ENCODE results near the gene CABCOCO1. TPM values are rescaled to one million over a fixed set of nuclear protein-coding genes. Genes with fewer than 3 reads are reported as not detected.

Gene CABCOCO1
- polyA plus RNA-seq, 1 of the 3 experiments (the other 2 are of a cell fraction) = 0.71 TPM

GRCh38 chr10:61812920-61813319, 150.2 kb downstream of the CABCOCO1 start:
- no peak overlapping the region for H2AFZ ChIP-seq (ENCODE audit: low read depth)
- H3K36me3 ChIP-seq (replicated peaks in 1 of 2; ENCODE audit: control insufficient read depth in 1 of 2, insufficient read depth in 2 of 2, low read length in 1 of 2) = no peaks in the 10 kb centered on the region
- TF ChIP-seq ZBTB33 (IDR thresholded peaks at IDR 0.05; ENCODE audit: borderline replicate concordance, low read depth) (no peak), RCOR1 (IDR thresholded peaks at IDR 0.05; ENCODE audit: low read length) (no peak), ELF1 (IDR thresholded peaks at IDR 0.05) (no peak), GATA2 (CRISPR knock-in tag; IDR thresholded peaks at IDR 0.05) (no peak), EP300 (IDR thresholded peaks at IDR 0.05; ENCODE audit: borderline replicate concordance in 1 of 2, low read depth in 1 of 2, low read length in 1 of 2) (no peak), TAF1 (IDR thresholded peaks at IDR 0.05; ENCODE audit: borderline replicate concordance, low read depth, low read length) (no peak)
- TF ChIP-seq, protein P1, sequence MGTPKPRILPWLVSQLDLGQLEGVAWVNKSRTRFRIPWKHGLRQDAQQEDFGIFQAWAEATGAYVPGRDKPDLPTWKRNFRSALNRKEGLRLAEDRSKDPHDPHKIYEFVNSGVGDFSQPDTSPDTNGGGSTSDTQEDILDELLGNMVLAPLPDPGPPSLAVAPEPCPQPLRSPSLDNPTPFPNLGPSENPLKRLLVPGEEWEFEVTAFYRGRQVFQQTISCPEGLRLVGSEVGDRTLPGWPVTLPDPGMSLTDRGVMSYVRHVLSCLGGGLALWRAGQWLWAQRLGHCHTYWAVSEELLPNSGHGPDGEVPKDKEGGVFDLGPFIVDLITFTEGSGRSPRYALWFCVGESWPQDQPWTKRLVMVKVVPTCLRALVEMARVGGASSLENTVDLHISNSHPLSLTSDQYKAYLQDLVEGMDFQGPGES (IDR thresholded peaks at IDR 0.05; ENCODE audit: low read depth, low read length) = no peak
- H3K4me2 ChIP-seq = no peak overlapping the region
- H3K79me2 ChIP-seq (ENCODE audit: insufficient read depth) = no peaks in the 10 kb centered on the region
- WGBS (ENCODE audit: low lambda C conversion rate) = 63% methylated on average over 3 of the region's 3 CpGs
- H3K9ac ChIP-seq = no peak overlapping the region
- H3K4me3 ChIP-seq (ENCODE audit: low read depth in 2 of 2, low read length in 1 of 2) = no peak overlapping the region
- no peaks in the 10 kb centered on the region for H4K20me1 ChIP-seq (ENCODE audit: insufficient read depth)
- H3K27ac ChIP-seq (ENCODE audit: low read depth in 2 of 2, low read length in 1 of 2) = no peak overlapping the region
- H3F3A ChIP-seq (replicated peaks; ENCODE audit: insufficient read depth) = no peaks in the 10 kb centered on the region
- H3K27me3 ChIP-seq (ENCODE audit: insufficient read depth) = no peaks in the 10 kb centered on the region
- H3K9me2 ChIP-seq = no peaks in the 10 kb centered on the region
- ChIA-PET POLR2A (no interaction called here), CTCF (no interaction called here)
- H3K9me3 ChIP-seq = no peaks in the 10 kb centered on the region
- H3K4me1 ChIP-seq (ENCODE audit: control insufficient read depth in 1 of 2, insufficient read depth in 2 of 2, low read depth in 1 of 2, low read length in 1 of 2) = no peaks in the 10 kb centered on the region
- no peak for DNase-seq

DNA sequence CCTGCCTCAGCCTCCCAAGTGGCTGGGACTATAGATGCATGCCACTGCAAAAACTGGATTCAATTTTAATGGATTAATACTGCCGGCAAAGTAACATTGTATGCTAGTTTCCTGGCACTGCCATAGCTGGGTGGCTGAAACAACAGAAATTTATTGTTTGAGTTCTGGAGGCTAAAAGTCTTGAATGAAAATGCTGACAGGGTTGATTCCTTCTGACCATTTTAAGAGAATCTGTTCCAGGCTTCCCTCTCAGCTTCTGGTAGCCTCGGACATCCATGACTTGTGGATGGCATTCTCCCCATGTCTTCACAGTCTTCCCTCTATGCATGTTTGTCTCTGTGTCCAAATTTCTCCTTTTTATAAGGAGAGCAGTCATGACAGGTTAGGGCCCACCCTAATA, 151.4 kb downstream of the CABCOCO1 start:
- Histone ChIP-seq H3K4me1 (ENCODE audit: control insufficient read depth in 1 of 2, insufficient read depth in 2 of 2, low read depth in 1 of 2, low read length in 1 of 2) (no peaks in the 10 kb centered on the region), H3K27me3 (ENCODE audit: insufficient read depth) (no peaks in the 10 kb centered on the region), H3K4me3 (ENCODE audit: low read depth in 2 of 2, low read length in 1 of 2) (no peak overlapping the region), H3K9ac (no peak overlapping the region), H3K79me2 (ENCODE audit: insufficient read depth) (no peaks in the 10 kb centered on the region), H3K4me2 (no peak overlapping the region), H3F3A (replicated peaks; ENCODE audit: insufficient read depth) (no peaks in the 10 kb centered on the region), H2AFZ (ENCODE audit: low read depth) (no peak overlapping the region), H4K20me1 (ENCODE audit: insufficient read depth) (no peaks in the 10 kb centered on the region), H3K36me3 (replicated peaks in 1 of 2; ENCODE audit: control insufficient read depth in 1 of 2, insufficient read depth in 2 of 2, low read length in 1 of 2) (no peaks in the 10 kb centered on the region), H3K9me2 (no peaks in the 10 kb centered on the region), H3K27ac (ENCODE audit: low read depth in 2 of 2, low read length in 1 of 2) (no peak overlapping the region), H3K9me3 (no peaks in the 10 kb centered on the region)
- WGBS (ENCODE audit: low lambda C conversion rate) = 88% methylated on average over 2 of the region's 2 CpGs
- DNase-seq = no peak
- ChIA-PET CTCF (no interaction called here), POLR2A (no interaction called here)
- TF ChIP-seq MEF2A (IDR thresholded peaks at IDR 0.05; ENCODE audit: borderline replicate concordance, low read depth) (no peak), FOSL2 (IDR thresholded peaks at IDR 0.05; ENCODE audit: borderline replicate concordance, low read depth) (no peak), RFX5 (IDR thresholded peaks at IDR 0.05; ENCODE audit: low read length) (no peak), NFIC (IDR thresholded peaks at IDR 0.05; ENCODE audit: borderline replicate concordance) (no peak), ZBTB33 (IDR thresholded peaks at IDR 0.05; ENCODE audit: borderline replicate concordance, low read depth) (no peak), POLR2AphosphoS5 (IDR thresholded peaks at IDR 0.05; ENCODE audit: low read depth, low read length) (no peak), RAD21 (IDR thresholded peaks at IDR 0.05; ENCODE audit: low read length) (no peak), GABPA (IDR thresholded peaks at IDR 0.05; ENCODE audit: low read depth) (no peak), EP300 (IDR thresholded peaks at IDR 0.05; ENCODE audit: borderline replicate concordance in 1 of 2, low read depth in 1 of 2, low read length in 1 of 2) (no peak), RCOR1 (IDR thresholded peaks at IDR 0.05; ENCODE audit: low read length) (no peak), CTCF (IDR thresholded peaks at IDR 0.05) (no peak)
- TF ChIP-seq, protein P2, sequence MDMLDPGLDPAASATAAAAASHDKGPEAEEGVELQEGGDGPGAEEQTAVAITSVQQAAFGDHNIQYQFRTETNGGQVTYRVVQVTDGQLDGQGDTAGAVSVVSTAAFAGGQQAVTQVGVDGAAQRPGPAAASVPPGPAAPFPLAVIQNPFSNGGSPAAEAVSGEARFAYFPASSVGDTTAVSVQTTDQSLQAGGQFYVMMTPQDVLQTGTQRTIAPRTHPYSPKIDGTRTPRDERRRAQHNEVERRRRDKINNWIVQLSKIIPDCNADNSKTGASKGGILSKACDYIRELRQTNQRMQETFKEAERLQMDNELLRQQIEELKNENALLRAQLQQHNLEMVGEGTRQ (IDR thresholded peaks at IDR 0.05; ENCODE audit: borderline replicate concordance, low read depth, low read length) = no peak
